H1 (cell line): ENCODE data around the gene SIPA1L3. TPM values are rescaled to one million over a fixed set of nuclear protein-coding genes. Genes with fewer than 3 reads are reported as not detected.

Experiments used
- CTBP2 ChIP-seq: IDR thresholded peaks from 2 replicates; pipeline ENCODE4 v1.7.0; 2011; ENCODE audit warnings: borderline replicate concordance, mild to moderate bottlenecking, moderate library complexity, mixed read lengths, low read length; ENCODE audit not compliant: insufficient read depth, insufficient read length
- KDM1A ChIP-seq: fragments of 200-600, 300-600 bp; sonication (generic); IDR thresholded peaks from 2 replicates; pipeline ENCODE4 v1.7.1; 2016; ENCODE audit warnings: mild to moderate bottlenecking, low read length, borderline replicate concordance
- KDM5A ChIP-seq: fragments of 200-600 bp; IDR thresholded peaks from 2 replicates; pipeline ENCODE4 v1.7.1; 2012; ENCODE audit warnings: mild to moderate bottlenecking, low read length, inconsistent platforms, mixed read lengths
- RBBP5 ChIP-seq: IDR thresholded peaks from 2 replicates; pipeline ENCODE4 v1.7.1; 2012; ENCODE audit warnings: low read depth, mild to moderate bottlenecking, inconsistent platforms, low read length, moderate library complexity, borderline replicate concordance
- polyA plus RNA-seq, 7 experiments: library from polyadenylated mRNA; depleted of rRNA in 3 of 7; stranded (reverse) in 5 of 7; unstranded in 2 of 7; fragments of >200 nt in 5 of 7; fragments of 200-250 nt in 2 of 7; gene quantifications; 1 replicate in 5 of 7; 2 replicates in 1 of 7; 4 replicates in 1 of 7; pipeline versions ENCODE4 v1.2.1 to v1.2.3, GENCODE V29; 2011 to 2013; ENCODE audit warnings: missing spikeins in 2 of 7, mixed read lengths in 2 of 7
- total RNA-seq: library from RNA; stranded (reverse); fragmentation: NEBNext Ultra II Directional; extraction: Animal tissue kit (Norgen Biotek cat#: 25700); gene quantifications from 2 replicates; pipeline ENCODE4 v1.2.1, GENCODE V29; 2021

Gene SIPA1L3
- total and polyA plus RNA-seq, 2 of the 8 experiments (the other 6 are each of a cell fraction or from before 2014, with no cell fraction given), result 15.0 to 54.9 TPM

- TF ChIP-seq KDM1A (no peak), CTBP2 (no peak), KDM5A (no peak), RBBP5 (no peak)
Measured at GRCh38 chr19:37943480-37943879, 36.5 kb downstream of the SIPA1L3 start (continued).
